ENCODE measurements around the gene WDR76.
"Not testable (repeated sequence)": the region's sequence is repeated elsewhere in the genome, so short reads cannot be mapped to it uniquely, and the experiment has no call there.

The WDR76 gene

DNA sequence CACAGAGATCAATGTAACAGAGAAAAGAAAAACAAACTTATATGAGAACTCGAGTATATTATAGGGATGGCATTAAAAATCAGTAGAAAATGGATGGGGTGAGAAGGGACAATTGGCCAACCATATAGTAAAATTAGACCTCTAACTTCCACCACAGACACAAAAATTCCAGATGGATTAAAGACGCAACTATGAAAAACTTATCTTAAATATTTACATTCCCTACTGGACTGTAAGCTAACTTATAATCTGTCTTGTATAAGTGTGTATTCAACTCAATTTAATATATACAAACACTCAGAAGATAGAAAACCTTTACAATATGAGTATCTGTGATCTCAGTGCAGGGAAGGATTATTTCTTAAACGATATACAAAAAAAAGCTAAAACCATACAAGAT, 5.3 kb upstream of the WDR76 start:
- no peak for DNase-seq (ENCODE audit: low read depth)

DNA sequence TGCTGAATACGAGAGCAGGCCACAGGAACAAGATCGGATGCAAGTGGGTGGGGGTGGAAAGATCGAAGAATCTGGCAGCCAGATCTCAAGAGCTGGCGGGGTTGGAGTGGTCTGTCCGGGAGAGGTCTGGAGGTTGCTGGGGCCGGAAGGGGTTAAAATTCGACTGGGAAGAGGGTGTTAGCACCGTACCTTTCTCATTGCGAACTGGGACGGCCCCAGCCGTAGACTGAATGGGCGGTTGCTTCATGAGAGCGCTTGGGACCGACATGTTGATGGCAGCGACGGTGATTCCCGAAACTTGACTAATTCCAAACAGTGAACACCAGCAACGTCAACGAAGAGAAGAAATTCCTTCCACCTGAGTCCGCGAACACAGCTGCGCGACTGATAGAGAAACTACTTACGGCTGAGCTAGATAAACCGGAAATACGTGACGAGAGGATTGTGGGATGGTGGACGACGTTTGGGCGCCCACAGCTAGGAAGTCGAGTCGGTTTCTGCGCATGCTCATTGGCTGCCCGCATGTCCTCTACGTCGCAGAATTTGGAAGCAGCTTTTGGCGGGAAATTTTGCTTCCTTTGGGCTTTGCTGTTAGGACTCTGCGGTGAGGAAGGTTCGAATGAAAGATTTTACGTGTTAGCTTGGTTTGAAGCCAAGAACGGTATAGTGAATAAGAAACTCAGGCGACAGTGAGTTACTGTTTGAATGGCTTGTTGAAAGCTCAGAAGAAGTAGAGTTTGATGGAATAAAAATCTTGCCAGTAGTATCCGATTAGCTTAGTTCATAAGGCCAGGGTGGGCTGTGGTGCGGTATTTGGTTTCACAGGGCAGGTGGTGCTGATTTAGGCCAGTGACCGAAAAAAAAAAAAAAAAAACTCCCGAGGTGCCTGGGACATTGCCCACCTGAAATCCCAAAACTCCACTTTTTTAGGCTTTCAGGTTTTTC, 2.2 kb upstream of the WDR76 start, which contains the start of gene MFAP1:
Gene MFAP1 (minus strand): TSS at position 389 of the 945 bp plus-strand sequence. CDS start 121 bp downstream, at position 268.
- DNase-seq (ENCODE audit: low read depth) = peak; percentile 96

GRCh38 chr15:43825305-43825704, 1.5 kb upstream of the WDR76 start:
- DNase-seq (ENCODE audit: low read depth) = not testable (repeated sequence)

GRCh38 chr15:43826029-43826507, 734 bp upstream of the WDR76 start:
- no peak for DNase-seq (ENCODE audit: low read depth)

DNA sequence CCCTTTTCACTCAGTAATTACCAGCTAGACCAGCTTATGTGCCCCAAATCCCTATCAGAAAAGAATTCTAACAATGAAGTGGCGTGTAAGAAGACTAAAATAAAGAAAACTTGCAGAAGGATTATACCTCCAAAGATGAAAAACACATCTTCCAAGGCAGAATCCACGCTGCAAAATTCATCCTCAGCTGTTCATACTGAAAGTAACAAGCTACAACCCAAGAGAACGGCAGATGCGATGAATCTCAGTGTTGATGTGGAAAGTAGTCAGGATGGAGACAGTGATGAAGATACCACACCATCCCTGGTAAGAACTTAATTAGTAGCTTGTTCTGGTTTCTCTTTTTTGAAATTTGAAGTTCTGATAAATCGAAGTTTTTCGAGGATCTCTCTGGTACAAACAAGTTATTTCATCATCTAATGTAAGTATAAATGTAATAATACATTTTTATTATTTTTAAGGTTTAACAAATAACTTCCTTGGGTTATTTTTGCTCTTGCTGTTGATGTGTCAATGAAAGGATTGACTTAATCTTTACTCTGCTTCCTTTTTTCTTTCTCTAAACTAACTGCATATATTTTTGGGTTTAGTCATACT, 1.4 kb downstream of the WDR76 start:
- DNase-seq (ENCODE audit: low read depth) = peak; percentile 2

- DNase-seq (ENCODE audit: low read depth) = not testable (repeated sequence)
Measured at GRCh38 chr15:43829951-43830540, 3.2 kb downstream of the WDR76 start.

GRCh38 chr15:43830691-43831275, 4.0 kb downstream of the WDR76 start:
- DNase-seq (ENCODE audit: low read depth) = not testable (repeated sequence)

DNA sequence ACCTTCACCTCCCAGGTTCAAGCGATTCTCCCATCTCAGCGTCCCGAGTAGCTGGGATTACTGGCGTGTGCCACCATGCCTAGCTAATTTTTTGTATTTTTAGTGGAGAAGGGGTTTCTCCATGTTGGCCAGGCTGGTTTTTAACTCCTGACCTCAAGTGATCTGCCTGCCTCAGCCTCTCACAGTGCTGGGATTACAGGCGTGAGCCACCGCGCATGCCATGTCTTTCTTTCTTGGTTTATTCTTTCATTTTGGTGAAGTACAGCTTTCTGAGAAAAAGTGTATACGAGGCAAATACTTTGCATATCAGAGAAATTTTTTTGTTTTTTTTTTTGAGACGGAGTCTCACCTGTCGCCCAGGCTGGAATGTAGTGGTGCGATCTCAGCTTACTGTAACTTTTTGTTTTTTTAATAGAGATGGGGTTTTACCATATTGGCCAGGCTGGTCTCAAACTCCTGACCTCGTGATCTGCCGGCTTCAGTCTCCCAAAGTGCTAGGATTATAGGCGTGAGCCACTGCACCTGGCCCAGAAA, 4.8 kb downstream of the WDR76 start:
- not testable (repeated sequence) for DNase-seq (ENCODE audit: low read depth)

DNA sequence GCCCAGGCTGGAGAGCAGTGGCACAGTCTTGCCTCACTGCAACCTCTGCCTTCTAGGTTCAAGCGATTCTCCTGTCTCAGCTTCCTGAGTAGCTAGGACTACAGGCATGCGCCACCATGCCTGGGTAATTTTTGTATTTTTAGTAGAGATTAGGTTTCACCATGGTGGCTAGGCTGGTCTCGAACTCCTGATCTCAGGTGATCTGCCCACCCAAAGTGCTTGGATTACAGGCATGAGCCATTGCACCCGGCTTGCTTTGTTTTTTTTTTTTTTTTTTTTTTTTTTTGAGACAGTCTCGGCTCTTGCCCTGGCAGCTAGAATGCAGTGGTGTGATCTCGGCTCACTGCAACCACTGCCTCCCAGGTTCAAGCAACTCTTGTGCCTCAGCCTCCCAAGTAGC, 5.7 kb downstream of the WDR76 start:
- not testable (repeated sequence) for DNase-seq (ENCODE audit: low read depth)

DNA sequence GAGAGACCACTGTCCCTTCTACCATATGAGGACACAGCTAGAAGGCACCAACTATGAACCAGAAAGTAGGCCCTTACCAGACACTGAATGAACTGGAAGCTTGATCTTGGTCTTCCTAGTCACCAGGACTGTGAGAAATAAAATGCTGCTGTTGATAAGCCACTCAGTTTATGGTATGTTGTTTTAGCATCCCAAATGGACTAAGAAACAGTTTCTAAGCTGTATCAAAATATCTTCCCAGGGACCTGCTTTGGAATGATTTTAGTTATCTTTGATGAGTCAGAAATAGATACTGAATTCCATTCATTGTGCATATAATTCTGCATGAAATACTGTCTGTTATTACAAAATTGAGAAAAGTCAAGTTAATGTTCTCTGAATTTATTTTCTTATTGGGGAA, 18.6 kb downstream of the WDR76 start:
- DNase-seq (ENCODE audit: low read depth) = no peak

DNA sequence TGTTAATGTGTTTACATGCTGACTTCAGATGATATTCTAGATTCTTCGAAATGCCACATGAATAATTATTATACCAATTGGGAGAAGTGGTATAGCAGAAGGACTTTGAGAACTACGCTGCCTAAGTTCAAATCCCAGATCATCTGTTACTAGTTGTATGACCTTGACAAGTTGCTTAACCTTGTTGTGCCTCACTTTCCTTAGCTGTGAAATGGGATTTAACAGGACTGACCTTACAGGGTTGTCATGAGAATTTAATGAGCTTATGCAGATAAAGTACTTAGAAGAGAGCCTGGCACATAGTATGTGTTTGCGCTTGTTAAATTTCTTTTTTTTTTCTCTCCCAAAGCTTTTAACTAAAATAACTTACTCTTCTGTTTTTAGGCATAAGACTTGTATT, 24.4 kb downstream of the WDR76 start:
- no peak for DNase-seq (ENCODE audit: low read depth)

DNA sequence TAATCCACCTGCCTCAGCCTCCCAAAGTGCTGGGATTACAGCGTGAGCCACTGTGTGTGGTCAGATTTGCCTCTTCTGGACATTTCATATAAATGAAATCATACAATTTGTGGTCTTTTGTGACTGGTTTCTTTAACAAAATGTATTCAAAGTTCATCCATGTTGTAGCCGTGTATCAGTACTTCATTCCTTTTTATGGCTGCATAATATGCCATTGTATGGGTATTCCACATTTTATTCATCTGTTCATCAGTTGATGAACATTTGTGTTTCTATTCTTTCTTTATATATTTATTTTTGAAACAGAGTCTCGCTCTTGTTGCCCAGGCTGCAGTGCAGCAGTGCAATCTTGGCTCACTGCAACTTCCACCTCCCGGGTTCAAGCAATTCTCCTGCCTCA, 25.8 kb downstream of the WDR76 start:
- DNase-seq (ENCODE audit: low read depth) = no peak

DNA sequence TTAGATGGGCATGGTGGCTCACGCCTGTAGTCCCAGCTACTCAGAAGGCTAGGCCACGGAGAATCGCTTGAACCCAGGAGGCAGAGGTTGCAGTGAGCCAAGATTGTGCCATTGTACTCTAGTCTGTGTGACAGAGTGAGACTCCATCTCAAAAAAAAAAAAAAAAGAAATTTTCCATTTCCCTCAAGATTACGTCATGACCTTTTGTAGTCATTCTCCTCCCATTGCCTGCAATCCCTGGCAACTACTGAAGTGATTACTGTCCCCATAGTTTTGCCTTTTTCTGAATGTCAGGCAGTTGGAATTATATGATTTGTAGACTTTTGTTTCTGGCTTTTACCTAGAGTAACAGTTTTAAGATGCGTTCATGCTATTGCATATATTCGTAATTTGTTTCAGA, 28.0 kb downstream of the WDR76 start:
- peak; percentile 63 for DNase-seq (ENCODE audit: low read depth)

DNA sequence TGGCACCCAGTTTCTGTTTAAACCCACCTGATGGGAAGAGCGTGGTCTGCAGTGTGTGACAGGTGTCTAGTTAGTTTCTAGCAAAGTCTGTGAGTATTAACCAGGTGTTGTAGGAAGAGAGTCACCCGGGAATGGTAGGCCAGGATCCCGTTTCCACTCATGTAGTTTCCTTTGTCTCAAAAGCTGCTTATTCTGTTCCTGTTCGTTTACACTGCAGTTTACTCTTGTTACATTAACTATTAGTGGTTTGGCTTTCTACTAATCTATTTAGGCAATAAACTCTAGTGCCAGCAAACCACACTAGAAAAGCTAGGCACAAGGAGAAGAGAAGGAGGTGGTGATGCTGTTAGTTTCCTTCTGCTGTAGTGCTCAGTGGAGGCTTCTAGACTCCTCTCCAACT, 32.7 kb downstream of the WDR76 start:
- no peak for DNase-seq (ENCODE audit: low read depth)

GRCh38 chr15:43866636-43867035, 39.8 kb downstream of the WDR76 start:
- DNase-seq (ENCODE audit: low read depth) = not testable (repeated sequence)

DNA sequence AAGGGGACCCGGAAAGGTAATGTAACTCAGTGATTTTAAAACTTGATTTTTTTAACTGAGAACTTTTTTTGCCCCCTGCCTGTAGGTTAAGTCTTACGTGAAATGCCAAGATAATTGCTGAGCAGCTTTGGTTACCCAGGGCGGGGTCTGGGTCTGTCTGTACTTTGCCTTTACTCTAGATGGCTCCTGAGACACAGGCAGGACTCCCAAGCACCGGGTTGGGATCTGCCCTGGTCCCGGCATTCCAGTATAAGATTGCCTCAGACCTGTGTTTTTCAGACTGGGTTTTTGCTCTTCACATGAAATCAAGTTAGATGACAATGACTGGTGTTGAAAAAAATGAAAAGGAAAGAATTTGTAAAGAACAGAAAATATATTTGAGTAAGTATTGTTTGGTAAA, 40.3 kb downstream of the WDR76 start:
- no peak for DNase-seq (ENCODE audit: low read depth)

- DNase-seq (ENCODE audit: low read depth) = no peak
Measured at GRCh38 chr15:43868406-43868805, 41.6 kb downstream of the WDR76 start.

DNA sequence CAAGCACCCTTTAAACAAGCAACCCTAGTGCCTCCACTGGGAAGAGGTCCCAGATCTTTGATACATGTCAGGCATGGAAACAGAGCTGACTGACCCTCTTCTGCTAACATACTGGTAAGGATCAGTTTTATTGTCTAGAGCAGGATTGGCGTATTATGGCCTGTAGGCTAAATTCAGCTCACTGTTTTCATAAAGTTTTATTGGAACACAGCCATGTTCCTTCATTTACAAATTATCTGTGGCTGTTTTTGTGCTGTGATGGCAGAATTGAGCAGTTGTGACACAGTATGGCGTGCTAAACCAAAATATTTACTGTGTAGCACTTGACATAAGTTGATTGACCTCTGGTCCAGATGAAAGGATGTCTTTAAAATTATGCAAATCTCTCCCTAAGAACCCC, 45.0 kb downstream of the WDR76 start:
- DNase-seq (ENCODE audit: low read depth) = no peak

DNA sequence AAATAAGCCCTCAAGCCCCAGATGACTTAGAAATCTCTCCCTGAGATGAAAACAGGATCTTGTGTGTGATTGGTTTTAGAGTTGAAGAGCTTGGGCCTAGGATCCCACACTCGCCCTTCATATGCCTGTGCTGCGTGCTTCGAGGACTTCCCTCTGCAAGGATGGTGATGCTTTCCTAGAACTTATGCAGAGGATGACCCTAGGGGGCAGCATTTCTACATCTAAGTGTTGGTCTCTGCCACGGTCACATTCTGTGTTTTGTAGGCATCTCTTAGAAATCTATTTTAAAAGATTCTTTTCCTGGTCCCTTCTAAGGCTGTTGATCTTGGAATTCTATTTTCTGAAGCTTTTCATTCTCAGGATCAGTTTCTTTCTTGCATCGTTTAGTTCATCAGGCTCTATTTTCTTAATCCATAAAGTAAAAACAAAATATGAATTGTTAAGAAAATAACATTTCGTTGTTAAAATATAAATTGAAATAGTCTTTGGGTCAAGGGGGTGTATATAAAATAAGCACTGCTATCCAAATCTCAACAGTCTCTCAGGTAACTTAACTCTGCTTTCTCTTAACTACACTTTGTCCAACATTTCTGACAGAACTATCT, 45.7 kb downstream of the WDR76 start:
- DNase-seq (ENCODE audit: low read depth) = peak; percentile 76

DNA sequence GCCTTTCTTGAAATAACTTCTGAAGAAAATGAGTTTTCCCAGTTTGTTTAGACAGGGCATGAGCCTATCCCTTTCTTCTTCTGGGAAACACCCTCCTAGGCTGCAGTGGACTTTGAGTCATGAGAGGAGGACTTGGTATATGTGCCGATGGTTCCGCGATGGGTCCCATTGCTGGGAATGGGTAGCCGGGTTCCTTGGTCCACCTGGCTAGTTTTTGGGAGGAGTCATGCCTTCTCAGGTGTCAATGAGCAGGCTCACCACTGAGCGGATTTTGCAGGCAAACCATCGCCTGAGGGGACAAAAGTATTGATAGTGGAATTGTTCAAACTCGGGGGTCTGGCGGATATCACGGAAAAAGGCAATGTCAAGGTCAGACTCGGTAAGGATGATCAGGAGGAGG, 46.8 kb downstream of the WDR76 start:
- DNase-seq (ENCODE audit: low read depth) = no peak

DNA sequence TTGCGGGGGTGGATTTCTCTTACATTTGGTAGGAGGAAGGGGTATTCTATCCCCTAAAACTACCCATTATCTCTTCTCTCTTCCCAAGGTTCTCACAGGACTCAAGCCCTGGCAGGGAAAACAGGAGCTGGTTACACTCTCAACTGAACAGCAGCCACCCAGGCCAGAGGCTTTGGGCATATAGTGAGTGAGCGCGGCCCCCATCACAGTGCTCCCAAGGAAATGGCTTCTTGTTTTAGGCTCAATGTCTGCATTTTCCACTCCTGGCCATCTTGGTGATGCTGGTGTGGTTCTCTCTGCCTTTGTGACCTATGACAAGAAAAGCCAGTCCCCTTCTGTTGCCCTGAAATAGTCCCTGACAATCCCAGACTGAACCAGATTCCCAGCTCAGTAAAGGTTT, 50.1 kb downstream of the WDR76 start:
- DNase-seq (ENCODE audit: low read depth) = no peak

- no peak for DNase-seq (ENCODE audit: low read depth)
Measured at GRCh38 chr15:43877371-43877770, 50.6 kb downstream of the WDR76 start.

Data from fibroblast of gingiva (primary cell).